ENCODE data around the gene NEURL4. TPM values are rescaled to one million over a fixed set of nuclear protein-coding genes. Genes with fewer than 3 reads are reported as not detected.

Gene NEURL4
- polyA plus RNA-seq, 1 of the 3 experiments (the other 2 are of a cell fraction): 22.1 TPM

DNA sequence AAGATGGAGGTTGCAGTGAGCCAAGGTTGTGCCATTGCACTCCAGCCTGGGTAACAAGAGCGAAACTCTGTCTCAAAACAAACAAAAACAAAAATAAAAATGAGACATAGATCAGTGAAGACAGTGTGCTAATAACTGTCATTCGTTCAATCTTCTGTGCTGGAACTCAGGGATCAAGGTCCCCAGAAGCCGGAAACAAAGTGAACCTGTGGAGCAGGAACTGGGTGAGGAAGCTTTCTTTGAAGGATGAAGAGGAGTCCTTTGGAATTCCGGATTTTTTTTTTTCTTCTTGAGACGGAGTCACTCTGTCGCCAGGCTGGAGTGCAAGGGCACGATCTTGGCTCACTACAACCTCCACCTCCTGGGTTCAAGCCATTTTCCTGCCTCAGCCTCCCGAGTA, 49.7 kb downstream of the NEURL4 start:
- Histone ChIP-seq H3K9me3 (no peaks in the 10 kb centered on the region), H3K9me2 (no peaks in the 10 kb centered on the region), H3K27ac (ENCODE audit: low read depth in 2 of 2, low read length in 1 of 2) (no peak overlapping the region), H3K79me2 (ENCODE audit: insufficient read depth) (no peaks in the 10 kb centered on the region), H3K4me2 (no peak overlapping the region), H3K36me3 (replicated peaks in 1 of 2; ENCODE audit: control insufficient read depth in 1 of 2, insufficient read depth in 2 of 2, low read length in 1 of 2) (no peaks in the 10 kb centered on the region), H3K9ac (no peak overlapping the region), H2AFZ (ENCODE audit: low read depth) (no peak overlapping the region), H4K20me1 (ENCODE audit: insufficient read depth) (no peaks in the 10 kb centered on the region), H3K4me1 (ENCODE audit: control insufficient read depth in 1 of 2, insufficient read depth in 2 of 2, low read depth in 1 of 2, low read length in 1 of 2) (peaks cover 6 to 18% of the 10 kb centered on the region in 2 experiments; a peak in 2 of 4 replicates), H3K27me3 (ENCODE audit: insufficient read depth) (no peaks in the 10 kb centered on the region), H3K4me3 (ENCODE audit: low read depth in 2 of 2, low read length in 1 of 2) (no peak overlapping the region), H3F3A (replicated peaks; ENCODE audit: insufficient read depth) (peaks cover 15% of the 10 kb centered on the region)
- POLR2A ChIA-PET: no interaction called here
- CTCF ChIA-PET: interaction anchor here (1.1 to 8.8 kb wide), 4 partner anchors 19 to 65 kb away, joined by 3 to 169 read pairs (median 4); no protein-coding TSS in a partner anchor
- TF ChIP-seq IRF3 (IDR thresholded peaks at IDR 0.05; ENCODE audit: low read depth, low read length) (no peak), YY1 (IDR thresholded peaks at IDR 0.05; ENCODE audit: low read depth) (no peak), CHD2 (IDR thresholded peaks at IDR 0.05; ENCODE audit: low read length, partially characterized antibody) (no peak), RXRA (IDR thresholded peaks at IDR 0.05; ENCODE audit: borderline replicate concordance, low read depth) (no peak), FOXM1 (IDR thresholded peaks at IDR 0.05; ENCODE audit: low read depth) (no peak), RAD21 (IDR thresholded peaks at IDR 0.05; ENCODE audit: low read length) (no peak), ELF1 (IDR thresholded peaks at IDR 0.05) (no peak), NFIC (IDR thresholded peaks at IDR 0.05; ENCODE audit: borderline replicate concordance) (no peak)
- TF ChIP-seq, protein P1, sequence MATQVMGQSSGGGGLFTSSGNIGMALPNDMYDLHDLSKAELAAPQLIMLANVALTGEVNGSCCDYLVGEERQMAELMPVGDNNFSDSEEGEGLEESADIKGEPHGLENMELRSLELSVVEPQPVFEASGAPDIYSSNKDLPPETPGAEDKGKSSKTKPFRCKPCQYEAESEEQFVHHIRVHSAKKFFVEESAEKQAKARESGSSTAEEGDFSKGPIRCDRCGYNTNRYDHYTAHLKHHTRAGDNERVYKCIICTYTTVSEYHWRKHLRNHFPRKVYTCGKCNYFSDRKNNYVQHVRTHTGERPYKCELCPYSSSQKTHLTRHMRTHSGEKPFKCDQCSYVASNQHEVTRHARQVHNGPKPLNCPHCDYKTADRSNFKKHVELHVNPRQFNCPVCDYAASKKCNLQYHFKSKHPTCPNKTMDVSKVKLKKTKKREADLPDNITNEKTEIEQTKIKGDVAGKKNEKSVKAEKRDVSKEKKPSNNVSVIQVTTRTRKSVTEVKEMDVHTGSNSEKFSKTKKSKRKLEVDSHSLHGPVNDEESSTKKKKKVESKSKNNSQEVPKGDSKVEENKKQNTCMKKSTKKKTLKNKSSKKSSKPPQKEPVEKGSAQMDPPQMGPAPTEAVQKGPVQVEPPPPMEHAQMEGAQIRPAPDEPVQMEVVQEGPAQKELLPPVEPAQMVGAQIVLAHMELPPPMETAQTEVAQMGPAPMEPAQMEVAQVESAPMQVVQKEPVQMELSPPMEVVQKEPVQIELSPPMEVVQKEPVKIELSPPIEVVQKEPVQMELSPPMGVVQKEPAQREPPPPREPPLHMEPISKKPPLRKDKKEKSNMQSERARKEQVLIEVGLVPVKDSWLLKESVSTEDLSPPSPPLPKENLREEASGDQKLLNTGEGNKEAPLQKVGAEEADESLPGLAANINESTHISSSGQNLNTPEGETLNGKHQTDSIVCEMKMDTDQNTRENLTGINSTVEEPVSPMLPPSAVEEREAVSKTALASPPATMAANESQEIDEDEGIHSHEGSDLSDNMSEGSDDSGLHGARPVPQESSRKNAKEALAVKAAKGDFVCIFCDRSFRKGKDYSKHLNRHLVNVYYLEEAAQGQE (IDR thresholded peaks at IDR 0.05; ENCODE audit: low read depth, low read length): no peak
- WGBS (ENCODE audit: low lambda C conversion rate): 73% methylated on average over 8 of the region's 8 CpGs
- no peak for DNase-seq

GRCh38 chr17:7266784-7267183, 62.4 kb downstream of the NEURL4 start:
- POLR2A ChIA-PET: no interaction called here
- TF ChIP-seq, protein P2, sequence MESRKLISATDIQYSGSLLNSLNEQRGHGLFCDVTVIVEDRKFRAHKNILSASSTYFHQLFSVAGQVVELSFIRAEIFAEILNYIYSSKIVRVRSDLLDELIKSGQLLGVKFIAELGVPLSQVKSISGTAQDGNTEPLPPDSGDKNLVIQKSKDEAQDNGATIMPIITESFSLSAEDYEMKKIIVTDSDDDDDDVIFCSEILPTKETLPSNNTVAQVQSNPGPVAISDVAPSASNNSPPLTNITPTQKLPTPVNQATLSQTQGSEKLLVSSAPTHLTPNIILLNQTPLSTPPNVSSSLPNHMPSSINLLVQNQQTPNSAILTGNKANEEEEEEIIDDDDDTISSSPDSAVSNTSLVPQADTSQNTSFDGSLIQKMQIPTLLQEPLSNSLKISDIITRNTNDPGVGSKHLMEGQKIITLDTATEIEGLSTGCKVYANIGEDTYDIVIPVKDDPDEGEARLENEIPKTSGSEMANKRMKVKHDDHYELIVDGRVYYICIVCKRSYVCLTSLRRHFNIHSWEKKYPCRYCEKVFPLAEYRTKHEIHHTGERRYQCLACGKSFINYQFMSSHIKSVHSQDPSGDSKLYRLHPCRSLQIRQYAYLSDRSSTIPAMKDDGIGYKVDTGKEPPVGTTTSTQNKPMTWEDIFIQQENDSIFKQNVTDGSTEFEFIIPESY (IDR thresholded peaks at IDR 0.05; ENCODE audit: borderline replicate concordance, low read depth): no peak
- TF ChIP-seq FOXM1 (IDR thresholded peaks at IDR 0.05; ENCODE audit: low read depth): no peak
- TF ChIP-seq EP300 (IDR thresholded peaks at IDR 0.05; ENCODE audit: borderline replicate concordance in 1 of 2, low read depth in 1 of 2, low read length in 1 of 2): no peak
- no peak for TF ChIP-seq POLR2AphosphoS5 (IDR thresholded peaks at IDR 0.05; ENCODE audit: low read depth, low read length)

More at GRCh38 chr17:7266784-7267183, 62.4 kb downstream of the NEURL4 start:
- Histone ChIP-seq H3K9ac (no peak overlapping the region), H4K20me1 (ENCODE audit: insufficient read depth) (no peaks in the 10 kb centered on the region), H3F3A (replicated peaks; ENCODE audit: insufficient read depth) (peaks cover 21% of the 10 kb centered on the region), H3K27me3 (ENCODE audit: insufficient read depth) (no peaks in the 10 kb centered on the region), H3K79me2 (ENCODE audit: insufficient read depth) (no peaks in the 10 kb centered on the region), H3K4me1 (ENCODE audit: control insufficient read depth in 1 of 2, insufficient read depth in 2 of 2, low read depth in 1 of 2, low read length in 1 of 2) (peaks cover 0 to 6% of the 10 kb centered on the region in 2 experiments; a peak in 2 of 4 replicates), H3K9me3 (no peaks in the 10 kb centered on the region), H2AFZ (ENCODE audit: low read depth) (no peak overlapping the region), H3K4me3 (ENCODE audit: low read depth in 2 of 2, low read length in 1 of 2) (no peak overlapping the region), H3K36me3 (replicated peaks in 1 of 2; ENCODE audit: control insufficient read depth in 1 of 2, insufficient read depth in 2 of 2, low read length in 1 of 2) (no peaks in the 10 kb centered on the region), H3K9me2 (no peaks in the 10 kb centered on the region), H3K4me2 (no peak overlapping the region), H3K27ac (ENCODE audit: low read depth in 2 of 2, low read length in 1 of 2) (peak overlapping the region in 1 of 2 experiments; percentile 46; a peak in 1 of 4 replicates)
- 62% methylated on average over 1 of the region's 1 CpG for WGBS (ENCODE audit: low lambda C conversion rate)
- no peak for DNase-seq
- CTCF ChIA-PET: interaction anchor here (1.2 to 2.0 kb wide), 4 partner anchors 15 to 89 kb away, joined by 4 to 12 read pairs (median 5); partner anchors contain the start of gene SLC2A4

Data from SK-N-SH (cell line).